Measurements from ENCODE around the gene MRPL24.
A peak's percentile ranks its signal among the peaks of the same experiment; 100 is the strongest.

The MRPL24 gene

GRCh38 chr1:156742801-156743200, 1.9 kb upstream of the MRPL24 start:
- DNase-seq, result no peak

GRCh38 chr1:156742017-156742416, 1.1 kb upstream of the MRPL24 start:
- DNase-seq, result no peak

- DNase-seq, result no peak
Measured at GRCh38 chr1:156741481-156741983, 644 bp upstream of the MRPL24 start.

- DNase-seq, result no peak
Measured at GRCh38 chr1:156740237-156740740, 599 bp downstream of the MRPL24 start.

GRCh38 chr1:156738916-156739315, 2.0 kb downstream of the MRPL24 start:
- DNase-seq, result no peak

GRCh38 chr1:156738407-156738806, 2.5 kb downstream of the MRPL24 start:
- no peak for DNase-seq

GRCh38 chr1:156733989-156734584, 6.8 kb downstream of the MRPL24 start:
- DNase-seq, result no peak

- DNase-seq, result peak; percentile 98
Measured at GRCh38 chr1:156728599-156729462, 12.1 kb downstream of the MRPL24 start, which contains the start of gene ISG20L2. Gene ISG20L2, minus strand, starts transcription at chr1:156728766. Its CDS starts 1,114 bp downstream, at chr1:156727652.

GRCh38 chr1:156727926-156728598, 12.8 kb downstream of the MRPL24 start, which contains the start of gene METTL25B:
Gene METTL25B, plus strand, starts transcription at chr1:156728469. Its CDS starts 636 bp downstream, at chr1:156729105.
- peak; percentile 78 for DNase-seq

- peak; percentile 27 for DNase-seq
Measured at GRCh38 chr1:156727492-156727891, 13.4 kb downstream of the MRPL24 start.

- peak; percentile 71 for DNase-seq
Measured at GRCh38 chr1:156726549-156727226, 14.2 kb downstream of the MRPL24 start.

GRCh38 chr1:156725683-156726280, 15.1 kb downstream of the MRPL24 start:
- peak; percentile 88 for DNase-seq

- no peak for DNase-seq
Measured at GRCh38 chr1:156721535-156721934, 19.4 kb downstream of the MRPL24 start.

- DNase-seq, result no peak
Measured at GRCh38 chr1:156721131-156721530, 19.8 kb downstream of the MRPL24 start.

GRCh38 chr1:156717351-156717750, 23.5 kb downstream of the MRPL24 start:
- no peak for DNase-seq

- no peak for DNase-seq
Measured at GRCh38 chr1:156714830-156715229, 26.1 kb downstream of the MRPL24 start.

- no peak for DNase-seq
Measured at GRCh38 chr1:156712626-156713025, 28.3 kb downstream of the MRPL24 start.

GRCh38 chr1:156711011-156711817, 29.7 kb downstream of the MRPL24 start:
- DNase-seq, result no peak

GRCh38 chr1:156709757-156710489, 31.0 kb downstream of the MRPL24 start:
- no peak for DNase-seq

GRCh38 chr1:156709031-156709430, 31.9 kb downstream of the MRPL24 start:
- no peak for DNase-seq
